Inferior parietal cortex (tissue), 1 donor: ENCODE measurements around the gene NRROS.
"Not testable (repeated sequence)": the region's sequence is repeated elsewhere in the genome, so short reads cannot be mapped to it uniquely, and the experiment has no call there.

ENCODE experiments used
- DNase-seq: peaks from one replicate; pipeline ENCODE4 v3.0.0-alpha.2; 2016; ENCODE audit errors: extremely low spot score

Gene NRROS

DNA sequence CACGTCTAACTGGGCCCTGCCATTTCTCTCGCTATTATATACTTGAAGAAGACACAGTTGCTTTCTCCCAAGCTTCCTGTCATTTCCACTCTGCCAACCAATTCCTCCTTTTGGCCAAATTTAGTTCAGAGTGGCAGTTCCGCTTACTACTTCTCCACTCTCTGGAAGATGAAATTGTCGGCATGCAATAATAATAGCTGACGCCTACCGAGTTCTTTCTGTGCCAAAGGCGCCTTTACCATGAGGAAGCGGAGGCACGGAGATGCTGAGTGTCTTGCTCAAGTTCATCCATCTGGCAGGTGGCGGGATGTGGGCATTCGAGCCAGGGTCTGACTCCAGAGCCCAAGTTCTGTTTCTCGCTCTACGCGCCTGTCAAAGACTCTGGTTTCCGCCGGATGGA is 14.6 kb upstream of the NRROS start:
- no peak for DNase-seq

DNA sequence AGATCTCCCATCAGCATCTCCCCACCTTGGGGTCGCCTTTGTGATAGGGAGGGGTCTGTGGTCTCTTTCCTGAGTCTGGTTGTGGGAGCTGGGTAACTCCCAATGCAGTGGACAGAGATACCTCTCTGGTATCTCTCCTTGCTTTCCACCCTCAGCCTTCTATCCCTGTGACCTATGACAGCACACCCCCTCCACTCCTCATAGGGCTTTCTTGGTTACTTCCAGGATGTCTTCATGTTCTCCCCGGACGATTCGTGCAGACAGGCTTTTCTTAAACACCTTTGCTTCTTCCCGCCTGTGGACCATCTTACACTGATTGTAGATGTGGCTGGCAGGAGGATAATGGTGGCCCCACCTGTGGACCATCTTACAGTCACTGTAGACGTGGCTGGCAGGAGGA is 14.2 kb upstream of the NRROS start:
- no peak for DNase-seq

DNA sequence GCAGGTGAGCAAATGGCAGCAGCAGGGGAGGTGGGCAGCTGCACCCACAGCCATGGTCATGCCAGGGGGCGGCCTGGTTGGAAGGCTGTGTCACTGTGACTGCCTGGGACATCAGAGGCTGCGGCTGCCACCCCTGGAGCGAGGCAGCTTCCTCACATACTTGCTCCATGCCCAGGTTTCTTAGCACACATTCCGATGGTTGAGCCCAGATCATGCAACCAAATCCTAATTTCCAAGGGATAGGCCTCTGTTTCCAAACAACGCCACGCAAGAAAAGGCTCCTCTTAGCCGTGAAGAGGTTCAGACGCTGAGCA is 11.6 kb upstream of the NRROS start:
- no peak for DNase-seq

DNA sequence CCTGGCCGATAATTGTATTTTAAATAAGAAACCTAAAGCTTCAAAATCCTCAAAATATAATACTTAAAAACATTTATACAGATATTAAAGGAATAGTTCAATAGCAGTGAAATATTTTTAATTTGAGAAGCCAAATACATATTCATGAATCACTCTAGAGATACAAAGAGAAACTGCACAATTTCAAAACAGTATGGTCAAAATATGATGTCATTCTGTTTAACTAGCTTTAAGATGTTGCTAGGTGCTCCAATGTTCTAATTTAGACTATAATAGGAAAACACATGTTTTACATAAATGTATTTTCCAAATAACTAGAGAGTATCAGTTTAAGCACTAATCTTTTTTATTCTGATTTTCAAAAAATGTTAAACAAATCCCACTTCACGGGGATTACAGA is 10.3 kb upstream of the NRROS start:
- no peak for DNase-seq

DNA sequence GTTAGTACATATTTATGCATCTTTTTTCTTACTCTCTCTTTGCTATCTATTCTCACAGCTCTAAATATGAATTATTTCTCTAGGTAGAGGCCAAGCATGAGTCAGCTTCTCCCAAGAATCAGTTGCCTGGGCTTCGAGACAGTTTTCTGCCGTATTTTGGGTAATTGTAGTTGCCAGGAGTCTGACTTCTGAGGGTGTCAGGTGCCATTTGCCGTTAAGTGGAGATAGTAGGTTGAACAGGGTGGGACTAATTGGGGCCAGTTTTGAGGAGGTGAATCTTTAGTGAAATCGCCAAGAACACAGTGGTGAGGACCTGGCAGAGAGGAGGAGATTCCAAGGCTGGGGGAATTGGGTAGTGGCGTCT is 7.8 kb upstream of the NRROS start:
- DNase-seq: no peak

DNA sequence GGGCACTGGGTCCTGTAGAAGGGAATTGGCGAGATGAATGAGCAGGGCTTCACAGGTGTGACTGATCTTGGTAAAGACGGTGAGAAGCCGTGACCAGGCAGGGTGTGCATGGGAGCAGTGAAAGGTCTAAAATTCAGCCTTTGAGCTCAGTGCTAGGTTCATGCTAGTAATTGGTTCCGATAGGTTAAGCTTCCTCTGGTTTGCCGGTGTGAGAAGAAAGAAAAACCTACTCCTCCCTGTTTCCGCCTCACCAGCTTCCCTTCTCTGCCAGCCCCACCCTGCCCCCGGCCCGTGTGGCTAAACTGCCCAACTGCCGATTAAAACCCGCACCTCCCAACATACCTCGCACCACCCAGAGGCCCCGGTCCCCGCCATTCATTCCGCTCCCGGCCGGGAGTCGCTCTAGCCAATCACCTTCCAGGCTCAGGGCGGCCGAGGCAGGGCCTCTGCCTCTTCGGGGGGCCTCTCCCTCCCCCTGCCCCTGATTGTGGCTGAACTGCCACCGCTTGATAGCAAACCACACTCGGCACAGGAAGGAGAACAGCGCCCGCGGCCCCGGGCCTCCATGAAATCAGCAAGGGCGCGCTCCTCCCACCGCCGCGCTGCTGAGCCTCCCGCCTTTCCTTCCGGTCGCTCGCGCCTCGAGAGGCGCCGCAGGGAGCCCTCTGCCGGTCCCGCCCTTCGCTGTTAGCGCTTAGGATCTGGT is 7.3 kb upstream of the NRROS start:
- DNase-seq: peak; percentile 82

DNA sequence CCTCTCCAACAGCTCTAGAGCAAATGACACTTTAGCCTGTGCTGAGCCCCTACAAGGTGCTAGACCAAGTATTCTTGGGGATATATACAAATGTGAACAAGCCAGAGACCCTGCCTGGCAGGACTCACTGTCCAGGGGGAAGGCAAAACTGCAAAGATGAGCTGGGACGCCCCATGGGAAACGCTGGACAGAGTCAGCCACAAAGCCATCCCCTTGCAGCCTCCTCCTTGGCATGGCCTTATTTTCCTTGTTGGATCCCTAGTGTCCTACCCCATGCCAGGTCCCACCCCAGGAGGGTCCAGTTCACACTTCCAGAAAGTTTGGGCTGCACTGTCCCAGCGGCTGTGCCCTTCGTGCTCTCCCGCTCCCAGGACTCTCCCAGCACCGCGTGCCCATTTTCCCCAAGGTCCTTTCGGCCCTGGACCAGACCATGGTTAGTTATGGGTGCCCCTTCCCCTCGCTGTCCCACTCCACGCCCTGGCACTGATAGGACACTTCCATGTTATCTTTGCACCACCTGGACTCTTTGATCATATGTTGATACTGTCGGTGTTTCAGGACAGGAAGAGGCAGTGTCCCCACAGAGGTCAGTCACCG is 5.8 kb upstream of the NRROS start:
- DNase-seq: no peak

DNA sequence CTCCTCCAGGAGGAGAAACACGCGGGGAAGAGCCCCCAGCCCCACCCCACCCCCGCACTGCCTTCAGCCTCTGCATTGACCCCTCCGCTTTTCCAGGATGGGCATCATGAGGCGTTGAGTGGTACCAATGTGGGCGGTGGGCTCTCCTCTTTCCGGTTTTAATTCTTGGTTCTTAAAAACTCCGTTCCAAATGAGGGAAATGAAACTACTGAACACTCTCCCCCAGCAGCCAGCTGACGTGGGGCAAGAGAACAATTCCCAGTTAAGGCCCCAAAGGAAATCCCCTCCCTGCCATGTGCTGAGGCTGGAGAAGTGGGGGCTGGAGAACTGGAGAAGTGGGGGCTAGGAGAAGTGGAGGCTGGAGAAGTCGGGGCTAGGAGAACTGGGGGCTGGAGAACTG is 5.3 kb upstream of the NRROS start:
- DNase-seq: no peak

DNA sequence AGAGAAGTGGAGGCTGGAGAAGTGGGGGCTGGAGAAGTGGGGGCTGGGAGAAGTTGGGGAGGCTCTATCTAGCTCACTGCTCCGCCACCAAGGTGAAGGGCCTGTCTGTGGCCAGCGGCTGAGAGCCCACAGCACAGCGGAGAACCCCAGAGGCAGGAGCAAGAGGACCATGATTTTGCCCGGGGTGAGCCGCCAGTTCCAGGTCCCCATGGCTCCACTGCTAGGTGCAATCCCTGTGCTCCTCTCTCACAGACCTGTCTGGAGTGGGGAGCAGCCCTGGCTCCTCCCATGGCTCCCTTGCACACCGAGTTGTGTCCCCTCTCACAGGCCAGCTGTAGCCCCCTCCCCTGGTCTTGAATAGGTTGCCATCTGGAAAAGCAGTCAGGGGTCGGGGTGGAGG is 4.7 kb upstream of the NRROS start:
- DNase-seq: no peak

DNA sequence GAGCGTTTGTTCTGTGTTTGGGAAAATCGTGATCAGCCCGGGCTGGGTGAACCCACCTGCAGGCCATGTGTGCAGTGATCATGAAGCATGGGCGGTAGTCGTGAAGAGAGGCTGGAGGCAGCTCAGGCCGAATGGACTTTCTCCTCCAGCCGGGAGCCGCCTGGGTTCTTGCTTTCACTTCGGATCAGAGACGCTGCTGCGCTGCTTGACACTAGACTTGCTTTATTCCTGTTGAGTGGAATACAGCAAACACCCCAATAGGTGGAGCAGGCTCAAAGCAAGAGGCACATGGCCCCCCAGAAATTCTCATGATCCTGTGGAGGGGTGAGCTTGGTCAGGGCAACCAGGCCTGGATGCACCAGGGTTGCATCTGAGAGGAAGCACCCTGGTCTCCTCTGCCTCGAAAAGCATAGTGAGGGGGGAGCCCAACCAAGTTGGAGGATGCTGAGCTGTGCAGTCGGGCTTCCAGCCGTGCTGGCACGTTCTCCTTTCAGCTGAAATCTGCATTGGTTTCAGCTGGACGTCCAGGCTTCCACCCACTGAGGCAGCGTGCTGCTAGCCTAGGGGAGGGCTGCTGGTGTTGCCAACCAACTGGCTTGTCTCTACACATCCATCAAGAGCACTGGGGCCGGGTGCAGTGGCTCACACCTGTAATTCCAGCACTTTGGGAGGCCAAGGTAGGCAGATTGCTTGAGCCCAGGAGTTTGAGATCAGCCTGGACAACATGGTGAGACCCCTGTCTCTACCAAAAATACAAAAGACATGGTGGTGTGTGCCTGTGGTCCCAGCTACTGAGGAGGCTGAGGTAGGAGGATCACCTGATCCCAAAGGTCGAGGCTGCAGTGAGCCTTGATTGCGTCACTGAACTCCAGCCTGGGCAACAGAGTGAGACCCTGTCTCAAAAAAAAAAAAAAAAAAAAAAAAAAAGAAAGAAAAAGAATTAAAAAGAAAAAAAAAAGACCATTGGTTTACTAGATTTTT is 2.8 kb upstream of the NRROS start:
- DNase-seq: no peak

DNA sequence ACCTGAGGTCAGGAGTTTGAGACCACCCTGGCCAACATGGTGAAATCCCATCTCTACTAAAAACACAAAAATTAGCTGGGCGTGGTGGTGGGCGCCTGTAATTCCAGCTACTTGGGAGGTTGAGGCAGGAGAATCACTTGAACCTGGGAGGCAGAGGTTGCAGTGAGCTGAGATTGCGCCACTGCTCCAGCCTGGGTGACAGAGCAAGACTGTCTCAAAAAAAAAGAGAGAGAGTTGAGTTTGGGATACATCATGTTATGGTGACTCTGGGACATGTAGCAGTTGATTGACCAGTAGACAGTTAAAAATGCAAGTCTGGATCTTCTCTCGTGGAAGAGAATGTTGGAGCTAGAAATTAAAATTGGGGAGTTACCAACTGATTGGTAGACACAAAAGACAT is 1.6 kb upstream of the NRROS start:
- DNase-seq: not testable (repeated sequence)

DNA sequence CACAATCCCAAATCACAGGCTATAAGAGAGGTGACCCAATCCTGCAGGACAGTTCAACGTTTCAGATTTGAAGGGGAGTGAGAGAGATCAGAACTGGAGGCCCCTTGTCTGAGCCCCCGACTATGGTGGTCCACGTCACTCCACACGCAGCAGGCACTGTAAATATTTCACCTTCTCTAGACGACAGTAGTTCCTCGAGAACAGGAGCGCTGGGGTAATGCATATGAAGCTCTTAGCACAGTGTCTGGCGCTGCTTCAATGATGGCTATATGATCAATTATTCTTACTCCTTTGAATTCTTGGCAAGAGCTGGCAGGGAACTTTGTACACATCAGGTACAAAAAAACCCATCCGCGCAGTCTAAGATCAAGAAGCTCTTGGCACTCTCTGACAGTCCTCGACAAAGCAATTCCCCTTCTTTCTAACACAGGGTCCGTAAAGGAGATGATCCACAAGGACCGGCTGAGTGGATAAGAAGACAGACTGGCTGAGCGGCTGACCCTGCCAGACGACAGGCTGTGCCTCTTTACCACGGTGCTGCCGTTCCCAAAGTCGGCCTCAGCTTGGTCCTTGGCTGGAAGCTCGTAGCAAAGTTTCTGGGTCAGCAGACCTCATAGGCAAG is 522 bp upstream of the NRROS start:
- DNase-seq: no peak

DNA sequence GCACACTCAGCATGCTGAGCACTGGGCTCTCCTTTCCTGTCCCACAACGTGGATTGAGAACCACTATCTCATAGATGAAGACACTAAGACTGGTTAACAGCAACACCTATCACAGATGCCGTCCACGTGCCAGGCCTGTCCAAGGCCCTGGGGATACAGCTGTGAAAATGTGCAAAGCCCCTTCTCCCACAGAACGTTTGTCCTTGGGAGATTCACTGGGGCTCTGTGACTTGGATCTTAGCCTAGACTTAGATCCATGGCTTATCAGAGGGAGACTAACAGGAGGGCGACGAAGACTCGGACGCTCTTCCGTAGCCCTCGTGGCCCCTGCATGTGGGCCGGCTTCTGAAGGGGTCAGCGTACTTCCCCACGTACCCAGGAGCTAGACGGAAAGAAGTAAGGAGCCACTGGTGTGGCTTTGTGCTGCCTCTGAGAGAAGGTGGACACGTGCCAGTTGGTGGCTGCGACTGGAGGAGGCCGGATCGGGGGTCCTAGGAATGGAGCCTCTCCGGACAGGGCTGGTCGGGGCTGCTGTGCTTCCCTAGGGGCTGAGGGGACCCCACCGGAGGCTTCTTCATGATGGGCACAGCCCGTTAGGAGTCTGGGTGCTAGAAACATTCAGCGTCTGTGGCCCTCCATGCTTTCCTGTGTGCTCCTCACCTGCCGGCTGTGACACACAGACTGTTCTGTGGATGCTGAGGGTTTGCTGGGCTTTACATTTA is 964 bp downstream of the NRROS start:
- no peak for DNase-seq

DNA sequence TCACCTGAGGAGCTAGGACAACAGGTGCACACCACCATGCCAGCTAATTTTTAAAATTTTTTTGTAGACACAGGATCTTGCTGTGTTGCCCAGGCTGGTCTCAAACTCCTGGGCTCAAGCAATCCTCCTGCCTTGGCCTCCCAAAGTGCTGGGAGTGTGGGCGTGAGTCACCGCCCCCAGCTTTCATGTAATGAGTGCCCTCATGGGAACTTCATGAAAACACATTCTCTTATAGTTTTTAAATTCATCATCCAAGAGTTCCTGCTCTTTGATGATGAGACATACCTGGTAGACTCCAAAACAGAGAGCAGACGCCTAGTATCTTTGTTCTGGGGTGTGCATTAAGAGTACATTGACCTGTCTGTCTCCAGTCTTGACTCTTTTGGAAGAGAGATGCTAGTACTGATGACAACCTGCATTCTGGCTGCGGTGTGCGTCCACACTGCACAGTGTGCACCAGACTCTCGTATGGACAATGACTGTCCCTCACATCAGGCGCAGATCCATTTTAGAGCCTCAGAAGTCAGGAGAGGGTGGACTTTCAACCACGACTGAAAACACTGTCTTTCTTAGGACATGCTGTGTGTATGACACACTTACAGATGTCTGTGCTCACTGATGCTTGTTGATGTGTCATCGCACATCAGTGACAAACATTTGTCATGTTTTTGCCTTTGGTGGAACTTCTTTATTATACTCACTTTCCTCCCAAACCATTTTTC is 2.0 kb downstream of the NRROS start:
- DNase-seq: no peak

DNA sequence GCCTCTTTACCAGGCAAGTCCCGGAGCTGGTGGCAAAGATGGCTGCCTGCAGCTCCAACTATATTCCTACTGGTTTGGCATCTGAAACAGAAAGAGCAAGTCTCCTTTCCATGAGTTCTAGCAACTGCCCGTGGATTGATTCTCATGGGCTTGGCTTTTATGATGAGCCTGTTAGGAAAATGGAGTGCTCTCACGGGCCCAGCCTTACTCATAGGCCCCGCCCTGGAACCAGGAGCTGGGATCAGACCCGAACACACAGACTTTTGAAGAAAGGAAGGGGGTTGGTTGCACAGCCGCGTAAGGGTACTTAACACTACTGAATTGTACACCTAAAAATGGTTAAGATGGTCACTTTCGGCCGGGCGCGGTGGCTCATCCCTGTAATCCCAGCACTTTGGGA is 2.9 kb downstream of the NRROS start:
- no peak for DNase-seq

DNA sequence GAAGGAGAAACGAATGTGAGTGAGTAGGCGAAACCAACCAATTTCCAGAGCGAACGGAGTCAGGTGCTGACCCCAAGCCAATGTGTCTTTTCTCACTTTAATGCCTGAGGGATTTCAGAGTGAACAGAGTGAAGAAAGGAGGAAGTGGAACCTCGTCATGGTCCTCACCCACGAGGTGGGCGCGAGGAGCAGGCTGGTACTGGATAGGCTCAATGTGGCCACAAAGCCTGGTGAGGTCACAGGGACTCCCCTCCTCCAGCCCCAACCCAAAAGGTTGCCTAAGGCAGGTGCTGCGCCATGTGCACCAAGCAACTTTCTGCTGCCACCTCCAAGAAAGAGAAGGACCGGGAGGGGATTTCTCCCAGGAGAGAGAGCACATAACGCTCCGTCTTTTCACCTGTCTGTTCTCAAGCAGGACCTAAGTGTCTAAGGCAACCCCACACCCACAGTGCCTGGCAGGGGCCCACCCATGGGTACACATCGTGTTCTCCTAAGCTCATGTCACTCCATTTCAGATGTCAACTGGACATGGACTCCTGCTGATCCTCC is 3.8 kb downstream of the NRROS start:
- no peak for DNase-seq

DNA sequence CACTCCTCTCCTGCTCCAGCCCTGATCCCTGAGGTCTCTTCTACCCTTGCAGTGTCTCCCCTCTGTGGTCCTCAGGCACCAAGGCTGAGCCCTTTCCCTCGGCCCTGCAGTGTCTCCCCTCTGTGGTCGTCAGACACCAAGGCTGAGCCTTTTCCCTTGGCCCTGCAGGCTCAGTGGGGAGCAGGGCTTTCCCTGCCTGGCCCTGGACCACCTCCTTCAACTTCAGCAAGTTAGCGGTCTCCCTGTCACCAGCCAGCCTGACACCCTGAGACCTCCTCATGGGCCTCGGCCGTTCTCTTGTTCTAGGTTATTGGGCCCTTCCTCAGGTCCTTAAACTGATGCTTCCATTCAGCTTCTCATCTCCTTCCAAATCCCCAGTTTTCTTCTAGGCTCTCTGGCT is 4.3 kb downstream of the NRROS start:
- no peak for DNase-seq

DNA sequence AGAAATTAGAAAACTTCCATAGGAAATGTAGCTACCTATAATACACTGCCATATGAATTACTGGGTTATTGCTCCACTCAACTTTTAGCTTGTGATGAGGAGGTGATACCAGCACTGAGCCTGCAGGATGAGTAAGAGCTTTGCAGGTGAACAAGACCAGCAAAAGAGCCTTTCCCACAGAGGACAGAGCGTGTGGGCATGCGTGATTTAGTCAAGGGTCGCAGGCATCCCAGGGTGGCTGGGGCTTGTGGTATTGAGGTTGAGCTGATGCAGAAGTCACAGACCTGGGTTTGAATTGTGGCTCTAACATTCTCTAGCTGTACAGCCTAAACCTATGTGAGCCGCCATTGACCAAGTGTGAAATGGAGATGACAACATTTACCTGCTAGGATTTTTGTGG is 5.6 kb downstream of the NRROS start:
- DNase-seq: no peak

DNA sequence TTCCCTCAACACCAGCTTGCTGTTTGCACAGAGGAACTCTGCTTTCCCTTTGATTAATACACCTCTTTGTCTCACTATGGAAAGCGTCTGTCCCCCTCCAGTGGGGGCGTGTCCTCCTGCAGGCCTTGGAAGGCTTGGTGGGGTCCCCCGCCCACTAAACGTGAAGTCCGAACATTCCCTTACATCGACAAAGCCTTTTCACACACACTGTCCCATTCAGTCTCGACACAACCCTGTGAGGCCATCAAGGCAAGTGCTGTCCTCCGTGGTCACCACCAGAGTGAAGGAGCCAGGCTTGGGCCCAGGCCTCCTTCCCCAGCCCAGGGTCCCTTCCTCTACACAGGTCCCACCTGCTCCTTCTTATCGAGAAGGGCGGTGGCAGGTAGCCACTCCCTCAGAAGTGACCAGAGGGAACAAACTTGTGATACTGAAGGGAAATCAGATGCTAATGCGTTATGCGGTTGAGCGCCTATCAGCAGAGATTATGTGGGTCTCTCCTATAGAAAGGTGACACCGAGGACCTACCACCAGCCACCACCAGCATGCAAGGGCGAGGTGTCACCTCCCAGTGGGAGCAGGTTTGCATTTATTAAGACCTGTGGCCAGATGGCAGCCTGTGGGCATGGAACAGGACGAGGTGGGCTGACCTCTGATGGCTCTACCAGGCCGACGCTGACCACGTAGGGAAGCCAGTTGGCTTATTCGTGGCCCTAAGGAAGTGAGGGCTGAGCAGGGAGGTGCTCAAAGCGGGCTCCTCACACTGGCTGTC is 6.6 kb downstream of the NRROS start:
- DNase-seq: no peak

DNA sequence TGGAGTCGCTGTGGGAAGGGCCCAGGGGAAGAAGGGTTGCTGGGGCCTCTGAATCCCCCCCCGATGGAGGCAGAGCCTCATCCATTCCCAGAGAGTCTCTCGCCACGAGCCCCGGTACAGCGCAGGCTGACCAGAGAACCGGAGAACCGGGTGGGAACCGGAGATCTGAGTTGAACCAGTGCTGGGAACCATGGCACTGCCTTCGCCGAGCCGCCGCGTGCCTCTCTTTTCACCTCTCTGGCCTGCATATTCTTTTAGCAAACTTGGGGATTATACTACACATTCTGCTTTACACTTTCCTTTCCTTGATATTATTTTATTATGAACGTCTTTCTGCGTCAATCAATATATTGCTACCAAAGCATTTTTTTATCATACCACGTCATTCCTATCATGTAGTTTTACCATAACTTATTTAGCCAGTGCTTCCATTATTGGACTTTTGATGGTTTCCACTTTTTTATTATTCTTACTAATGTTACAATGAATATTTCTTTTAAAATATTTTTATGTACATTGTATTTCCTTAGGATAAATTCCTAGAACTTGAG is 7.2 kb downstream of the NRROS start:
- DNase-seq: no peak
